ENCODE measurements around the gene RYR3.

Gene RYR3

DNA sequence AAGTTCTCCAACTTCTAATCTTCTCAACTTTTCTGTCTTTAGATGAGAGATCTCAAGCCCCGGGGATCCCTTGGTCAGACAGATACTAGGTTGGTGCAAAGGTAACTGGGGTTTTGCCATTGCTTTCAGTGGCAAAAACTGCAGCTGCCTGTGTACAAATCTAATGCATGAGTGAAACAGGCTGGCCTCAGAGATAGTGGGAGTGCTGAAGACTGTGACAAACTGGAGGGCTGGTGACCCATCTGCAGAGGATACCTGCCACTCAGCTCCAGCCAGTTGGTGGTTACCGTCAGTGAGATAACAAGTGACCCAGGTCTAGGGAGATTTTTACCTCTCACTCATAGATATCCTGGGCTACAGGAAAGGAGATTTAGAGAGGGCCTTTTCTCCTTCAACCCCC is 85.7 kb downstream of the RYR3 start:
- Histone ChIP-seq H3K79me2 (ENCODE audit: insufficient read depth, low read length) (no peaks in the 10 kb centered on the region), H3K4me3 (ENCODE audit: low read length, poor library complexity, severe bottlenecking) (no peak overlapping the region), H4K20me1 (ENCODE audit: insufficient read depth, low read length, poor library complexity, severe bottlenecking) (no peaks in the 10 kb centered on the region), H3K4me2 (ENCODE audit: low read depth, low read length, poor library complexity, severe bottlenecking) (no peak overlapping the region), H3K9me2 (replicated peaks; ENCODE audit: low read depth, low read length) (no peaks in the 10 kb centered on the region), H3K9me3 (ENCODE audit: insufficient read depth, low read depth, low read length) (no peaks in the 10 kb centered on the region), H3K4me1 (ENCODE audit: insufficient read depth, low read length, poor library complexity, severe bottlenecking) (no peaks in the 10 kb centered on the region), H3K9ac (ENCODE audit: low read depth, low read length, poor library complexity, severe bottlenecking) (no peak overlapping the region), H2AFZ (ENCODE audit: low read length) (no peak overlapping the region), H3K27me3 (ENCODE audit: insufficient read depth, low read length, poor library complexity, severe bottlenecking) (no peaks in the 10 kb centered on the region), H3F3A (ENCODE audit: low read depth) (no peaks in the 10 kb centered on the region), H3K36me3 (ENCODE audit: insufficient read depth, low read length) (no peaks in the 10 kb centered on the region)
- TF ChIP-seq, protein P1, sequence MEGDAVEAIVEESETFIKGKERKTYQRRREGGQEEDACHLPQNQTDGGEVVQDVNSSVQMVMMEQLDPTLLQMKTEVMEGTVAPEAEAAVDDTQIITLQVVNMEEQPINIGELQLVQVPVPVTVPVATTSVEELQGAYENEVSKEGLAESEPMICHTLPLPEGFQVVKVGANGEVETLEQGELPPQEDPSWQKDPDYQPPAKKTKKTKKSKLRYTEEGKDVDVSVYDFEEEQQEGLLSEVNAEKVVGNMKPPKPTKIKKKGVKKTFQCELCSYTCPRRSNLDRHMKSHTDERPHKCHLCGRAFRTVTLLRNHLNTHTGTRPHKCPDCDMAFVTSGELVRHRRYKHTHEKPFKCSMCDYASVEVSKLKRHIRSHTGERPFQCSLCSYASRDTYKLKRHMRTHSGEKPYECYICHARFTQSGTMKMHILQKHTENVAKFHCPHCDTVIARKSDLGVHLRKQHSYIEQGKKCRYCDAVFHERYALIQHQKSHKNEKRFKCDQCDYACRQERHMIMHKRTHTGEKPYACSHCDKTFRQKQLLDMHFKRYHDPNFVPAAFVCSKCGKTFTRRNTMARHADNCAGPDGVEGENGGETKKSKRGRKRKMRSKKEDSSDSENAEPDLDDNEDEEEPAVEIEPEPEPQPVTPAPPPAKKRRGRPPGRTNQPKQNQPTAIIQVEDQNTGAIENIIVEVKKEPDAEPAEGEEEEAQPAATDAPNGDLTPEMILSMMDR (conservative IDR thresholded peaks at IDR 0.05; ENCODE audit: low read length) = no peak
- no peak for TF ChIP-seq EZH2phosphoT487 (IDR thresholded peaks at IDR 0.05; ENCODE audit: borderline replicate concordance)

DNA sequence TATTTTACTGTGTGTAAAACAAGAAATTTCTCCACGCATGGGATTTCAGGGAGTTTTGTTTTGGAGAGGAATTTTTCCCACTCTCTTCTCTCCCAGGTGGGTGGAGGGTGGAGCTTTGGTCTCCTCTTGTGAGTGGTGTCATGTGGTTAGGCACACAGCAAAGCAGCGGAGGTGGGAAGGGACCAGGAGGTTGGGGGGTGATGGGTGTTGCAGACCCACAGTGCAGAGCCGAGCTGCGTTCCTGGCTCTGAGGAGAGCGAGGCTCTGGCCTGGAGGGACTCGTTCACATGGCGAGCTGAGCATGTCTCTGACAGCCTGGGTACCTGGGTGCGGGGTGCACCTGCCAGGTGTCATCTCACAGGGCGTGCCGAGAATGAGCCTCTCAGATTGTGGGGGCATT is 87.8 kb downstream of the RYR3 start:
- Histone ChIP-seq H4K20me1 (ENCODE audit: insufficient read depth, low read length, poor library complexity, severe bottlenecking) (no peaks in the 10 kb centered on the region), H3K4me2 (ENCODE audit: low read depth, low read length, poor library complexity, severe bottlenecking) (no peak overlapping the region), H3K9me2 (replicated peaks; ENCODE audit: low read depth, low read length) (no peaks in the 10 kb centered on the region), H3K9me3 (ENCODE audit: insufficient read depth, low read depth, low read length) (no peaks in the 10 kb centered on the region), H3K4me1 (ENCODE audit: insufficient read depth, low read length, poor library complexity, severe bottlenecking) (no peaks in the 10 kb centered on the region), H3K36me3 (ENCODE audit: insufficient read depth, low read length) (no peaks in the 10 kb centered on the region), H3K9ac (ENCODE audit: low read depth, low read length, poor library complexity, severe bottlenecking) (no peak overlapping the region), H3F3A (ENCODE audit: low read depth) (no peaks in the 10 kb centered on the region), H2AFZ (ENCODE audit: low read length) (no peak overlapping the region), H3K27me3 (ENCODE audit: insufficient read depth, low read length, poor library complexity, severe bottlenecking) (peaks cover 4% of the 10 kb centered on the region), H3K79me2 (ENCODE audit: insufficient read depth, low read length) (no peaks in the 10 kb centered on the region), H3K4me3 (ENCODE audit: low read length, poor library complexity, severe bottlenecking) (no peak overlapping the region)
- TF ChIP-seq, protein P1 (conservative IDR thresholded peaks at IDR 0.05; ENCODE audit: low read length) = no peak
- no peak for TF ChIP-seq EZH2phosphoT487 (IDR thresholded peaks at IDR 0.05; ENCODE audit: borderline replicate concordance)

DNA sequence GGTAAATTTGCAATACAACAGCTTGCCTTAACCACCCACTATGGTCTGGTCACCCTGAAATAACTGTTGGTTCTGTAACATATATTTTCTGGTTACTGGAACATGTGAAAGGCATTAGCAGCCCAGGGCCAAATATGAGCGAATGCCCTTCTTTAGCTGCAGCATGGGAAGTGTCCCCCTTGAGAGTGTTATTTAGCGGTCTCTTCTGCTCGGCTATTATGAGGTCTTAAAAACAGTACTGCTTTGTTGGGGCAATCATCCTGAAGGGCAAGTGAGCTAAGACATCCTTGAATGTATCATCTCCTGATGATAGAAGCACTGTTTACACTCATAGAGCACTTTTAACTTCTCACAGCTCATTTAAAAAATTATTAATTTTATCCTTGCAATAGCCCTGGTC is 90.2 kb downstream of the RYR3 start:
- TF ChIP-seq, protein P1 (conservative IDR thresholded peaks at IDR 0.05; ENCODE audit: low read length) = no peak
- no peak for TF ChIP-seq EZH2phosphoT487 (IDR thresholded peaks at IDR 0.05; ENCODE audit: borderline replicate concordance)
- Histone ChIP-seq H3K27me3 (ENCODE audit: insufficient read depth, low read length, poor library complexity, severe bottlenecking) (peaks cover 4% of the 10 kb centered on the region), H3K9me3 (ENCODE audit: insufficient read depth, low read depth, low read length) (no peaks in the 10 kb centered on the region), H3K4me2 (ENCODE audit: low read depth, low read length, poor library complexity, severe bottlenecking) (no peak overlapping the region), H2AFZ (ENCODE audit: low read length) (no peak overlapping the region), H3F3A (ENCODE audit: low read depth) (no peaks in the 10 kb centered on the region), H4K20me1 (ENCODE audit: insufficient read depth, low read length, poor library complexity, severe bottlenecking) (no peaks in the 10 kb centered on the region), H3K9me2 (replicated peaks; ENCODE audit: low read depth, low read length) (no peaks in the 10 kb centered on the region), H3K36me3 (ENCODE audit: insufficient read depth, low read length) (no peaks in the 10 kb centered on the region), H3K4me3 (ENCODE audit: low read length, poor library complexity, severe bottlenecking) (no peak overlapping the region), H3K79me2 (ENCODE audit: insufficient read depth, low read length) (no peaks in the 10 kb centered on the region), H3K9ac (ENCODE audit: low read depth, low read length, poor library complexity, severe bottlenecking) (no peak overlapping the region), H3K4me1 (ENCODE audit: insufficient read depth, low read length, poor library complexity, severe bottlenecking) (no peaks in the 10 kb centered on the region)
